SK-N-MC (cell line): ENCODE data around the gene BTRC.

Experiments used
- DNase-seq: peaks from one replicate; pipeline ENCODE4 v3.0.0-alpha.2; 2011; ENCODE audit warnings: low read depth, low spot score
- H3K27ac ChIP-seq: fragments of 200-600 bp; sonication (generic); 2 replicates; pipeline ENCODE4 v1.5.1; 2016; ENCODE audit warnings: mixed run types
- H3K36me3 ChIP-seq: fragments of 200-600 bp; sonication (generic); 2 replicates; pipeline ENCODE4 v1.6.1; 2017; ENCODE audit warnings: antibody characterized with exemption, low read length, mixed read lengths; ENCODE audit not compliant: insufficient read depth
- H3K4me3 ChIP-seq: fragments of 200-600 bp; sonication (generic); 2 replicates; pipeline ENCODE4 v1.5.1; 2016
- H3K9ac ChIP-seq: fragments of 200-600 bp; sonication (generic); 2 replicates; pipeline ENCODE4 v1.8.0; 2017; ENCODE audit warnings: mixed run types, mixed read lengths; ENCODE audit not compliant: insufficient read length
- H3K9me3 ChIP-seq: fragments of 200-600 bp; sonication (generic); 2 replicates; pipeline ENCODE4 v1.6.1; 2017; ENCODE audit warnings: low read depth, mild to moderate bottlenecking, antibody characterized with exemption, low read length, moderate library complexity, mixed read lengths
- EZH2 ChIP-seq: fragments of 200-600 bp; sonication (generic); IDR thresholded peaks from one replicate; pipeline ENCODE4 v1.6.1; 2017; ENCODE audit warnings: antibody characterized with exemption
- FOXP2 ChIP-seq: optimal IDR thresholded peaks from 2 replicates; pipeline ENCODE3; 2011; ENCODE audit warnings: mild to moderate bottlenecking, moderate library complexity; ENCODE audit not compliant: insufficient read depth; ENCODE audit errors: extremely low read length, control extremely low read depth
- POLR2AphosphoS5 ChIP-seq: IDR thresholded peaks from 2 replicates; pipeline ENCODE4 v1.6.1; 2012; ENCODE audit warnings: mild to moderate bottlenecking, low read depth, low read length, borderline replicate concordance

Gene BTRC

DNA sequence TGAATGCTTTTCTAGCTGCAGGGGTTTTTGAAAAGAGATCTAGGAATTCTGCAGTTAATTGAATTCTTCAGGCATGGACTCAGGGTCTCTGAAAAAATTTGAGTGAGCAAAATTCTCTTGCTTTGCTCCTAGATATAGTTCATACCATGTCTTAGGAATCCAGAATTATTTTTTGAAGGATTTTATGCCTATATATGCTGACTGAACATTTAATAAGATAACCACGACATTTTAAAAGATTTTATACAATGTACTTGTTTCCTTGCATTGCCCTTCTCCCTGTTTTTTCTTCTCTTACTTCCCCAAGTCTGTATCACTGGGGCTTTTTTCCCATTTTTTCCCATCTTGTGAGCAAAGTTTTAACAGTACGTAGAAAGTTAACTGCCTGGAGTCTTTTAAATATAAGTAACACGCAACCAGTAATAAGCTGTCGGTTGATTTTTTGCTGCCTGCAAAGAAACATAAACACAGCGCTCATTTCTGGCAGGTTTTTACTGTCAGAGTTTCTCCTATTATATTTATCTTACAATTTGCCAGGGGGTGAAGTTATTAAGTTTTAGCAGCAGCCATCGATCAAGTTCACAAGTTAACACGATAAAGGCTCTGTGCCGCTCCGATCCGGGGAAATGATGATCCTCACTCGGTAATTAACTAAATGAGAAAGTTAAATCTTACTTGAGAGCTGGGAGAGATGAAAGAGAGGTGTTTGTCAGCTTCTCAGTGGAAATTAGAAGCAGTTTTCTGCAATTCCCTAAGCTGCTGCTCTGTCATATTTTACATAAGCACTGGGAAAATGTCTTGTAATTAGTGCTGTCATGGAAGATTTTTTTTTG, 153.1 kb downstream of the BTRC start:
- no peak overlapping the region for H3K4me3 ChIP-seq
- no peak overlapping the region for H3K9ac ChIP-seq
- H3K36me3 ChIP-seq: no peaks in the 10 kb centered on the region
- TF ChIP-seq POLR2AphosphoS5 (no peak), FOXP2 (no peak), EZH2 (no peak)
- DNase-seq: no peak
- H3K9me3 ChIP-seq: no peaks in the 10 kb centered on the region
- H3K27ac ChIP-seq: no peak overlapping the region

GRCh38 chr10:101507828-101508227, 153.9 kb downstream of the BTRC start:
- H3K27ac ChIP-seq: no peak overlapping the region
- DNase-seq: no peak
- H3K36me3 ChIP-seq: no peaks in the 10 kb centered on the region
- H3K4me3 ChIP-seq: no peak overlapping the region
- H3K9me3 ChIP-seq: no peaks in the 10 kb centered on the region
- no peak overlapping the region for H3K9ac ChIP-seq
- TF ChIP-seq POLR2AphosphoS5 (no peak), FOXP2 (no peak)

DNA sequence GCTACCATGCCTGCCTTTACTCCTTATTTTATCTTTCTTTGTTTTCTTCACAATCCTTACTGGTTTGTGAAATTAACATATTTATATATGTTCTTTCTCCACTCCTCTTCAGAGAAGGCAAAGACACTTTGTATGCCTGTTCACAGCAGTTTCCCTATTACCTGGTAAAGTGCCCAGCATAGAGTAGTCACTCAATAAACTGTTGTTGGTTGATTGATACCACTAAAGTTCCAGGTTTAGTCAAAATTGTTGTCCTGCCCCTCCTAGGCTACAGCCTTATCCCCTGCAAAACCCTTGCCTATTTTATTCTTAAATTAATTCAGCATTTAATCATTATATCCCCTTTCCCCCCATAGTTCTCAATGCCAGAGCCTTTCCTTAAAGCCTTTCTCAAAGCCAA, 158.0 kb downstream of the BTRC start:
- Histone ChIP-seq H3K9me3 (no peaks in the 10 kb centered on the region), H3K4me3 (no peak overlapping the region), H3K9ac (no peak overlapping the region), H3K27ac (no peak overlapping the region), H3K36me3 (no peaks in the 10 kb centered on the region)
- DNase-seq: no peak
- TF ChIP-seq POLR2AphosphoS5 (no peak), EZH2 (no peak), FOXP2 (no peak)

DNA sequence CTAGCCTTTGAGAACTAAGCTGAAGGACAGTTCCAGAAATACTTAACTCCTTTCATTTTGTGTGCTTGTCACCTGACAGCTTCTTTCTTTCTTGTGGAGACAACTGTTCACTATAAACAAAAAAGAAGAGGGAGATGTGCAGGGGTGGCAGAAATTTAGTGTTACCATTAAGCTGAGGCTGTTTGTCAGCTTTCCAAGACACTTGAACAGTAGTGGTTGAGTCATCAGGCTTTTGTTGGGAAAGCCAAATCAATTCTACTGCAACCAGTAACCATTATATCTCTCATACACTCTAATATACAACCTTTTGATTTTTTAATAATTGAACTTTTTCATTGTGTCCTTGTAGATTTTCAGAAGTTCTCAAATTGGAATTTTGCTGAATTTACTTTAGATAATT, 158.8 kb downstream of the BTRC start:
- H3K9me3 ChIP-seq: no peaks in the 10 kb centered on the region
- H3K36me3 ChIP-seq: no peaks in the 10 kb centered on the region
- H3K9ac ChIP-seq: no peak overlapping the region
- no peak for DNase-seq
- no peak for TF ChIP-seq POLR2AphosphoS5
- TF ChIP-seq EZH2: no peak
- no peak for TF ChIP-seq FOXP2
- no peak overlapping the region for H3K4me3 ChIP-seq
- H3K27ac ChIP-seq: no peak overlapping the region

GRCh38 chr10:101513733-101514132, 159.8 kb downstream of the BTRC start:
- Histone ChIP-seq H3K9ac (no peak overlapping the region), H3K4me3 (no peak overlapping the region), H3K36me3 (no peaks in the 10 kb centered on the region), H3K9me3 (no peaks in the 10 kb centered on the region), H3K27ac (no peak overlapping the region)
- no peak for DNase-seq
- TF ChIP-seq EZH2: no peak
- TF ChIP-seq POLR2AphosphoS5: no peak
- TF ChIP-seq FOXP2: no peak

- no peak overlapping the region for H3K9ac ChIP-seq
- H3K27ac ChIP-seq: no peak overlapping the region
- H3K4me3 ChIP-seq: no peak overlapping the region
- TF ChIP-seq EZH2: no peak
- no peaks in the 10 kb centered on the region for H3K36me3 ChIP-seq
- H3K9me3 ChIP-seq: no peaks in the 10 kb centered on the region
- no peak for DNase-seq
Measured at GRCh38 chr10:101525848-101526247, 171.9 kb downstream of the BTRC start.

DNA sequence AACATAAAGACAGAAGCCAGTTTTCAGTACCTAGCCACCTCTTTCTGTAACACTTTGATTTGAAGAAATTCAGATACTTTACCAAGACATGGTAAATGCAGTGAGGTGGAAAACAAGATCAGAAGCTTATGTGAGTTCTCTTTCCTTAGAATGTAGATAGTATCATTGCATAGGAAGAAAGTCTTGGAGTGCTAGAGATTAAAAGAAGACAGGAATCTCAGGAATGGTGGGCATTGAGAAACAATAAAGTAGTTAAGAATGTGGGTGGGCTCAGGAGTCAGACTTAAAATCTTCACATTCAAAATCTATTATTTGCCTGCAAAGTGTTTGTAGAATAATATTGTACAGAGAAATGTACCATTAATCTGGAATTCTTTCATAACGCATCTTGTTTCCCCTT, 175.2 kb downstream of the BTRC start:
- DNase-seq: no peak
- Histone ChIP-seq H3K9me3 (no peaks in the 10 kb centered on the region), H3K36me3 (no peaks in the 10 kb centered on the region), H3K27ac (no peak overlapping the region), H3K9ac (no peak overlapping the region), H3K4me3 (no peak overlapping the region)
- TF ChIP-seq FOXP2 (no peak), POLR2AphosphoS5 (no peak), EZH2 (no peak)

- H3K27ac ChIP-seq: no peak overlapping the region
- no peaks in the 10 kb centered on the region for H3K36me3 ChIP-seq
- TF ChIP-seq EZH2: no peak
- TF ChIP-seq POLR2AphosphoS5: no peak
- TF ChIP-seq FOXP2: no peak
- no peak for DNase-seq
- no peak overlapping the region for H3K4me3 ChIP-seq
- H3K9ac ChIP-seq: no peak overlapping the region
- no peaks in the 10 kb centered on the region for H3K9me3 ChIP-seq
Measured at GRCh38 chr10:101529725-101530553, 176.0 kb downstream of the BTRC start.
